T-helper 2 cell treated with Interferon-gamma antibody and Interleukin-4, amounts not matched to agents 5 μg/mL and 100 μg/mL, for 36 hours (primary cell): ENCODE measurements around the gene SALL1.

ENCODE experiments used
- DNase-seq: peaks from one replicate; pipeline ENCODE4 v3.0.0; 2021; ENCODE audit warnings: low spot score
- H3K27ac Mint-ChIP-seq: one replicate; pipeline ENCODE4 v1.8.0; 2021; ENCODE audit warnings: mild to moderate bottlenecking, mixed read lengths
- H3K27me3 Mint-ChIP-seq: one replicate; pipeline ENCODE4 v1.8.0; 2021; ENCODE audit warnings: low read depth, mixed read lengths
- H3K36me3 Mint-ChIP-seq: one replicate; pipeline ENCODE4 v1.8.0; 2021; ENCODE audit warnings: low read depth, mixed read lengths
- H3K4me1 Mint-ChIP-seq: one replicate; pipeline ENCODE4 v1.8.0; 2021; ENCODE audit warnings: low read depth, mixed read lengths
- H3K4me3 Mint-ChIP-seq: one replicate; pipeline ENCODE4 v1.8.0; 2022; ENCODE audit warnings: mild to moderate bottlenecking, moderate library complexity, mixed read lengths
- H3K9me3 Mint-ChIP-seq: one replicate; pipeline ENCODE4 v1.8.0; 2021; ENCODE audit warnings: mixed read lengths

The SALL1 gene

DNA sequence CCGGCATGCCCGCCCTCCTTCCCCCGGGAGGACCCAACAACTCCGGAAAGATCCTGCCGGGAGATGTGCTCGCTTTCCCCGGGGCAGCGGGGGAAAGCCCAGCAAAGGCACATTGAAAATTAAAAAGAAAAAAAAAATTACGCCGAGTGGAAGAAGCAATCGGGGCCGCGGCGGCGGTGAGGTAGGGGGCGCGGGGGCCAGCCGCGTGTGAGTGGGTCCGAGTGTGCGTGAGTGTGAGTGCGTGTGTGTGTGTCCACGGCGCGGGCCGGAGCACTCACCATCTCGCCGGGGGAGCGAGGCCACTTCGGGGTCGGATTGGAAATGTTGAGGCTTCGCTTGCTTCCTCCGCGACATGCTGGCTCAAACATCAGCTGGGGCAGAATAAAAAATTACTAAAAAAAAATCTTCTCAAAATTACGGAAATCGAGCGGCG is at the start of gene SALL1:
TSS of gene SALL1 (minus strand) at position 383 of the 433 bp plus-strand sequence. CDS start at position 354, 29 bp downstream.
- Mint-ChIP-seq H3K4me3 (no peak within 1 kb of the TSS), H3K27ac (no peak within 1 kb of the TSS)

DNA sequence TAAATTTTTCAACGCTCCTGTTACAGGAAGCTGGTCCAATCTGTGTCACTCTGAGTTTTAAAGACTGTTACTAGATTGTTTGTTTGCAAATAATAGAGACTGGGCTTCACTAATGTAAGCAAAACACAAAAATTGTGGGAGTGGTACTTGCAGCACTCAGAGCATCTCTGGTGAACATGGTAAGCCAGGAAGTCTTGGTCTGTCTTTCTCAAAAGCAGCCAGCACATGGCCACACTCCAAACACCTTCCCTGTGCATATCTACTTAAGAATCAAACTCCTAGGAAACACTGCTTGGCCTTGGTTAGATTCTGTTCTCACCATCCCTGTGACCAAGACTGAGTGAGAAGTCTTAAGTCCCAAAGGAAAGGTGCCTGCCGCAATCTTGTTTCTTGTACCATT is 49.7 kb upstream of the SALL1 start:
- no peaks in the 10 kb centered on the region for H3K4me1 Mint-ChIP-seq

More for the DNA sequence above, at the start of gene SALL1:
- peaks cover 3% of the 10 kb centered on the region for H3K36me3 Mint-ChIP-seq
- no peaks in the 10 kb centered on the region for H3K9me3 Mint-ChIP-seq
- peaks cover 72% of the 10 kb centered on the region for H3K27me3 Mint-ChIP-seq
- peaks cover 3% of the 10 kb centered on the region for H3K4me1 Mint-ChIP-seq
- DNase-seq = no peak

DNA sequence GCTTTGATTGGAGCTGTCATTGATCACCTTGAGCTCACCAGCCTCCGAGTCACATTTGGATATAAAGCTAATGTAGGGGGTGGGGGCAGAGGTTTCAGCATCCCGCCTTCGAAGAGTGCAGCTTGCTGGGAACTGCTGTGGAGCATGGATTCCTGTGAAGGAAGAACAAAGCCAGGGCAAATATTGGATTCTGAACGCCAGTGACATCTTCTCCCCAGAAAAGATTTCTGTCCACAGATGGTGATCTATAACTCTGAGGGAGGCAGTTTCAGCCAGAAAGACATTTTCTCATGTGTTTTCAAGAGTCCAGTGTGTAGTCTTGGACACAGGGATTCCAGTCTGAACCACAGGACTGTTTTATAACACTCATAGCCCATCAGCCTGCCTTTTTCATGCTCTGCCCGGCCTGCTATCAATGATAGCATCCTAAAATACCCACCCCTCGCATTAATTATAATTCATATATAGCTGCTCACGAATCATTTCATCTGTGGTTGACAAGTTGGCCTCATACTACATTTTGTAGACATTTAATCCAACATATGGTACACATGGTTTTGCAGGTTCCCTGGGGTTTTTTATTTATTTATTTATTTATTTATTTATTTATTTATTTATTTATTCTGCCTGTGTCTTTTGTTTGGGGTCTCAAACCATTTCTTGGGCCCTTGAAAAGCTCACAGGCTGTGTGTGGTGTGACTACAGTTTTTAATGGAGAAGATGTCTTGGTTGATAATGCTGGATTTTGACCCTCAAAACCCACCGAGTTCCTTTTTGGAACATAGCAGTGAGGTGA is 47.1 kb upstream of the SALL1 start:
- Mint-ChIP-seq H3K36me3 (no peaks in the 10 kb centered on the region), H3K4me1 (no peaks in the 10 kb centered on the region), H3K27me3 (no peaks in the 10 kb centered on the region), H3K9me3 (peaks cover 17% of the 10 kb centered on the region), H3K27ac (no peak overlapping the region), H3K4me3 (no peak overlapping the region)
- DNase-seq = no peak

More for the DNA sequence above, 49.7 kb upstream of the SALL1 start:
- Mint-ChIP-seq H3K9me3 (peaks cover 23% of the 10 kb centered on the region), H3K27me3 (no peaks in the 10 kb centered on the region), H3K27ac (no peak overlapping the region), H3K36me3 (no peaks in the 10 kb centered on the region), H3K4me3 (no peak overlapping the region)
- no peak for DNase-seq

DNA sequence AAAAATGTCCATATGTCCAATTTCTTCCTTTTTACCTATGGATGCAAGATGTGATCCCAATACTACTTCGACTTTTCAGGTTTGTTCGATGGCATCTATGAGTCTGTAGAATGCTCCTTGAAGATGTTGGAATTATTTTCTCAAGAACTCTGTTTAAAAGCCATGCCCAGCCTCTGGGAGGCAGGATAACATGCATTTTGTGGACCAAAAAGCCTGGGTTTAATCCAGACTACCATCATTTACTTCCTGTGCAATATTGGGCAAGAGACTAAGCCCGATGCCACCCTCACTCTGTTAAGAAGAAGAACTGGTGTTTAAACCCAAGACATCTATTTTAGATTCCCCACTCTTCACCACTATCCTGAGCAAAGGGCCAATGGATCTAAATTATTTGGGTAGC is 42.8 kb upstream of the SALL1 start:
- Mint-ChIP-seq H3K4me3 (no peak overlapping the region), H3K27me3 (no peaks in the 10 kb centered on the region), H3K27ac (no peak overlapping the region), H3K9me3 (no peaks in the 10 kb centered on the region), H3K36me3 (no peaks in the 10 kb centered on the region), H3K4me1 (no peaks in the 10 kb centered on the region)
- DNase-seq = no peak

DNA sequence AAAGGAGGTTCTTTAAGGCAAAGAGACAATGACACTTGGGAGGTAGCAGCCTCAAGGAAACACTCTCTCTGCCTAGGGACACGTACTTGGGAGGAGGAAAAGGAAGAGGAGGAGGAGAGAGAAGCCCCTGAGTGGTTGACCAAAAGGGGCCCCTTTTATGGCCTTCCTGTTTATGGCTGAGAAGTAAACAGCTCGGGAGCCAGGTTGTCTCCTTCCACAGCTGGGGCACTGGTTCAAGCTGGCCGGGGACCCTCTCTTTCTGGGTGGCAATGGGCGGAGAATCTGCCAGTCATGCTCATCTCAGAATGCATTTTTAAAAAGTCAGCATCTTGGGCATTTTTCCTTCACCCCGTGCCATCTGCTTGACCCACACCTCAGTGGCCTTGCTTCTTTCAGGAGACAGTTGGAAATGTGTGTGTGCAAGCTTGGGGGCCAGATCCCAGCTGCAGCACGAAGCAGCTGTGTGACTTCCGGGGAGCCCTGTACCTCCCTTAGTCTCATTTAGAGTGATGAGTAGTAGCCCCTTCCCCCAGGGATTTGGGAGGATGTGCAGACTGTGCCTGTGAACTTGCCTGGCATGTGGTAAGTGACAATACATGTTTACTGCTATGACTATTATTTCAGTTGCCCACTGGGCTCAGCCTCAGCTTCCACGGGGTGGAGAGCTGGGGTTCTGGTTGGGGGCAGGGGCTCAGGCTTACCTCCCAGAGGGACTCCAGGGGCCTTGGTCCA is 33.8 kb upstream of the SALL1 start:
- no peaks in the 10 kb centered on the region for H3K9me3 Mint-ChIP-seq
- H3K27ac Mint-ChIP-seq = no peak overlapping the region
- no peak for DNase-seq
- H3K4me1 Mint-ChIP-seq = no peaks in the 10 kb centered on the region
- no peak overlapping the region for H3K4me3 Mint-ChIP-seq
- H3K27me3 Mint-ChIP-seq = no peaks in the 10 kb centered on the region
- no peaks in the 10 kb centered on the region for H3K36me3 Mint-ChIP-seq

DNA sequence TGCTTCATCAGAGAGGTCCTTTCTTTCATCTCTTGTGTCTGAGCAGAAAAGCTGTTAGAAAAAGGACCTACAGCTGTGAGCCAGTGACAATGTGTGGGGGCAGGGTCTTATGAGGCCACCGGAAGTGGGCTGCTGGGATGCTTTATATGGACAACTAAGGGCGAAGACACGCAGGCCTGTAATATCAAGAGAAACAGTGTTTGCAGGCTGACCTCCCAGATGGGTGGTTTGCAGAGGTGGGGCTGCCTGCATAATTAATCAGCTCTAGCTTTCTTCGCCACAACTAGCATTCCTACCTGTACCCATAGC is 30.4 kb upstream of the SALL1 start:
- Mint-ChIP-seq H3K27me3 (no peaks in the 10 kb centered on the region), H3K4me3 (no peak overlapping the region), H3K9me3 (no peaks in the 10 kb centered on the region), H3K36me3 (no peaks in the 10 kb centered on the region), H3K4me1 (no peaks in the 10 kb centered on the region), H3K27ac (no peak overlapping the region)
- DNase-seq = no peak

DNA sequence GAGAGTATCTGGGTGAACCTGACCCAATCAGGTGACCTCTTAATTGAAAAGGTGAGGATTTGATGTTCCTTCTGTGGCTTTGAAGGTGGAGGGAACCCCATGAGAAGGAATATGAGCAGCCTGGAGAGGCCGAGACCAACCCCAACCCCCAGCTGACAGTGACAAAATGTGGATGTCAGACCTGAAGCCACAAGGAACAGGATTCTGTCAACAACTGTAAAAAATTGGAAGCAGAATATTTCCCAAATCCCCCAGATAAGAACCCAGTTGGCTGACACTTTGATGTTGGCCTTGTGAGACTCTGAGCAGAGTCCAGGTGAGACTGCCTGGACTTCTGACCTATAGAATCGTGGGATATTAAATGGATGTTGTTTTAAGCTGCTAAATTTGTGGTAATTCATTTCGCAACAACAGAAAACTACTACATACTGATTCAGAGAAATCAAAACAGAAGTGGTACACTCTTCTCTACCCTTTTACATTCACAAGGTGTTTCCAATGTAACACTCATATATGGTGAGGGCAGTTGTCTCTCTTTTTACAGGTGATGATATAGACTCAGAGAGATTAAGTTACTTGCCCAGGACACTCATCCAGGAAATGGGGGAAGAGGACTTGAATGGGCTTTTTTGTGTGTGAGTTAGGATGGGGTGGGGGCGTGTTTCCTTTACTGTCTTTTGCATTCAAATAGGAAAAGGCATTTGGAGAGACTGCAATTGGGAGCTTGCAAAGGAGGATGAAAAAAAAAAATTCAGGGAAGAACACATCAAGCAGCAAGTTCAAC is 29.8 kb upstream of the SALL1 start:
- Mint-ChIP-seq H3K27me3 (no peaks in the 10 kb centered on the region), H3K4me3 (no peak overlapping the region), H3K36me3 (no peaks in the 10 kb centered on the region), H3K9me3 (no peaks in the 10 kb centered on the region), H3K27ac (no peak overlapping the region), H3K4me1 (no peaks in the 10 kb centered on the region)
- DNase-seq = no peak

DNA sequence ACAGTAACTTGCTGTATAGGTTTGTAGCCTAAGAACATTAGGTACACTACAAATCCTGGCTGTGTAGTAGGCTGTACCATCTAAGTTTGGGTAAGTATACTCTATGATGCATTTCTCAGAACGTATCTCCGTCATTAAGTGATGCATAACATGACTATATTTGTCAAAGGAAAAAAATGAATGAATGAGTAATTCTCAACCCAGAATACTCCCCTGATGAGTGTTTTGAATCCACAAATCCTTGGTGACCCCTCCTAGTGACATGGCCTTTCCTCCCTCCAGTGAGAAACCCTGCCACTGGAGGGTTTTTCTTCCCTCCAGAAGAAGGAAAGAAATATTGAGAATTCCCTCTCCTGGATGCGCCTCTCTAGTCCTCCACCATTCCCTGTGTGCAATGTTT is 24.0 kb upstream of the SALL1 start:
- H3K9me3 Mint-ChIP-seq = peaks cover 3% of the 10 kb centered on the region
- H3K4me3 Mint-ChIP-seq = no peak overlapping the region
- no peak for DNase-seq
- H3K27ac Mint-ChIP-seq = no peak overlapping the region
- no peaks in the 10 kb centered on the region for H3K27me3 Mint-ChIP-seq
- H3K36me3 Mint-ChIP-seq = no peaks in the 10 kb centered on the region
- H3K4me1 Mint-ChIP-seq = no peaks in the 10 kb centered on the region

DNA sequence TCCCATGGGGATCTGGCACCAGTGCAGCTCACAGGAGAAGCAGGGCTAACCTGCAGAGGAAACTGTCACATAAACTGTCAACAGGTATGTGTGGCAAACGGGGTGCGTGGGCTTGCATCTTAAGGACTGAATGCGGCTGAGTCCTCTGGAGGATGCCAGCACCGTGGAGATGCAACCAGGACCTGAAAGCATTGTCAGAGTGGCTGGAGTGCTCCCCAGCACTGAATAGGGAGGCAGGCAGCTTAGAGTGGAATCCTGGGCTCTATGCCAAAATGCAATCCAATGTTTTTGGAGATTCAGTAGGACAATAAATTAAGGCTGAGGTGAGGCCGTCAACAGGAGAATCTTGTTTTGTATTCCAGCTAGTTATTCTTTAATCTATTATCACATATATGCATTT is 21.3 kb upstream of the SALL1 start:
- H3K4me1 Mint-ChIP-seq = no peaks in the 10 kb centered on the region
- H3K36me3 Mint-ChIP-seq = no peaks in the 10 kb centered on the region
- H3K4me3 Mint-ChIP-seq = no peak overlapping the region
- no peak for DNase-seq
- H3K27me3 Mint-ChIP-seq = no peaks in the 10 kb centered on the region
- H3K27ac Mint-ChIP-seq = no peak overlapping the region
- peaks cover 3% of the 10 kb centered on the region for H3K9me3 Mint-ChIP-seq

DNA sequence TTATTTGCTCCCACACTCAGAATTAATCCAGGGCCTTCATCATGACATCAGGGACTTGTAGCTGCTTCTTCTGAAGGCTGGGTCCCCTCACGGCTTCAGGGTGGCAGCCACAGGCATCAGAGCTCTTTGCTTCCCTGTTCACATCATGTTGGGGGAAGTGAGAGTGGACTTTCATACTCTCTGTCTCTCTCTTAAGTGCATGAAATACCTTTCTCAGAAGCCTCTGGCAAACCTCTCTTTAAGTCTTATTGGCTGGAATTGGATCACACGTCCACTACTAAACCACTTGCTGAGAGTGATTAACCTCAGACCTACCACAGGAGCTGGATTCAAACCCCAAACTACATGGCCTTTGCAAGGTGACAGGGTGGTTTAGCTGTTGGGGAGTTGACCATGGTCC is 17.7 kb upstream of the SALL1 start:
- H3K4me3 Mint-ChIP-seq = no peak overlapping the region
- no peaks in the 10 kb centered on the region for H3K27me3 Mint-ChIP-seq
- no peak for DNase-seq
- H3K27ac Mint-ChIP-seq = no peak overlapping the region
- H3K4me1 Mint-ChIP-seq = no peaks in the 10 kb centered on the region
- peaks cover 3% of the 10 kb centered on the region for H3K9me3 Mint-ChIP-seq
- no peaks in the 10 kb centered on the region for H3K36me3 Mint-ChIP-seq

DNA sequence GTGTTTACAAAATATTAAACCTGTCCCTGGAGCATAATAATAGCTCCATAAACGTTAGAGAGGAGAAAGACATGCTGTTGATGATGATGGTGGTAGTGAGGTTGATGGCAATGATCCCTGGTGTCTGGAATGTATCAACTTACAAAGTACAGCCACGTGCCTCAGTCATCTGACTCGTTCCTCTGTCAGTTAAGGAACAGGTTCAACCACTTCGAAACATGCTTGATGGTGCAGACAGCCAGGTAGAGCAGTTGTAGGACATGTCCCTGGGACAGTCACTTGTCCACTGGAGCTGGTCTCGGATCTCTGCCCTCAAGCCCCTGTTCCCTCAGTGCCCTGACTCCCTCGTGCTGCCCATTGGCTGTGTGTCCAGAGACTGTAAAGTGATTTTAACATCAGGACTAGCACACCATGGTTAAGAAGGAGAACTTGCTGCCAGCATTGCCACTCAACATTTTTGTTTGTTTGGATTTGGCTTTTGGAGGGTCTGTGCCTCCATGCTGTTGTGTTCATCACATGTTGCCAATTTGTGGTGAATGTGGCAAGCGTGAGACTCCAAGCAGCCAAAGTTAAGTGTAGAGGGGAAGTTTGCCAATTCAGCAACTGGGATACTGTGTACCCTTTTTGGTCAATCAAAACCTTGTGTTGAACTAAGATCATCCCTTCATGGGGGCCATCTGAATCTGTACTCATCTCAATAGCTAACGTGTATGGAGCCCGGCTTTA is 16.3 kb upstream of the SALL1 start:
- H3K36me3 Mint-ChIP-seq = no peaks in the 10 kb centered on the region

DNA sequence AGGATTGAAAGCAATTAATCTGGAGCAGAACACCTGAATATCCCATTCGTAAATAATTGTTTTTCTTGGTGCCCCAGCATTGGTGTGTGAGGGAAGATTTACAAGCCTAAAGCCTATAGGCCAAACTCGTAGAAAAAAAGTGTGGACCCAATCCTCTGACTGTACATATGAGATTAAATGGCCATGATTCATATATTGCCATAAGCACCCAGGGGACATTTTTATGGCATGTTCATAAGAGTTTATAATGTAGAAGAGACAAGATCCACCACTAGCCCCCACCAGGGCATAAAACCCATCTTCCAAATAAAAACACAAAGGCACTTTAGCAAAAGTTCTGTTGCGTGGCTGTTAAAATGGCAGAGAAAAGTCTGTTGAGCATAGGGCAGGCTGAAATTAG is 15.5 kb upstream of the SALL1 start:
- H3K4me3 Mint-ChIP-seq = no peak overlapping the region
- H3K4me1 Mint-ChIP-seq = no peaks in the 10 kb centered on the region
- no peak overlapping the region for H3K27ac Mint-ChIP-seq
- H3K27me3 Mint-ChIP-seq = no peaks in the 10 kb centered on the region
- peaks cover 3% of the 10 kb centered on the region for H3K9me3 Mint-ChIP-seq
- no peak for DNase-seq
- H3K36me3 Mint-ChIP-seq = no peaks in the 10 kb centered on the region

More for the DNA sequence above, 16.3 kb upstream of the SALL1 start:
- no peak overlapping the region for H3K27ac Mint-ChIP-seq
- H3K9me3 Mint-ChIP-seq = peaks cover 3% of the 10 kb centered on the region
- no peaks in the 10 kb centered on the region for H3K27me3 Mint-ChIP-seq
- no peak overlapping the region for H3K4me3 Mint-ChIP-seq
- H3K4me1 Mint-ChIP-seq = no peaks in the 10 kb centered on the region
- no peak for DNase-seq

DNA sequence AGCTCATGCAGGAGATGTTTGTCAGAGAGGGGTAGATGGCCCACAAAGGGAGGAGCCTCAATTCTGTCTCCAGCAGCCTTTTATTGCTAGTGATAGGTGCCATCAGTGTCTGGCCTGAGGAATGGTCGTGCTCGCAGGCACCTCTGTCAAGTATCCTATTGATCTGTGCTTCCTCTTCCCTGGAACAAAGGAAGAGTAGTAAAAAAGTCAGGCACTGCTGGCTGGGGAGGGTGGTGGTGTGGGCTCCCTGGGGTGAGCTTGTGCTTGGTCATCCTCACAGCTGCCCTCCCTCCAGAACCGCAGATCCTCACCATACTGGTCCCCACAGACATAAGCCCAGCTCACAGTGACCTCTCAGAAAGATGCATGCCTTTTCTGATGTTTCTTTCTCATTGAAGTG is 15.0 kb upstream of the SALL1 start:
- no peak for DNase-seq
- Mint-ChIP-seq H3K27me3 (no peaks in the 10 kb centered on the region), H3K9me3 (peaks cover 3% of the 10 kb centered on the region), H3K4me3 (no peak overlapping the region), H3K4me1 (no peaks in the 10 kb centered on the region), H3K27ac (no peak overlapping the region), H3K36me3 (no peaks in the 10 kb centered on the region)
